ENCODE measurements around the gene SIAH1.

The SIAH1 gene

GRCh38 chr16:48353565-48354163, 31.5 kb downstream of the SIAH1 start:
- H3K36me3 ChIP-seq (replicated peaks) = peaks cover 32% of the 10 kb centered on the region
- H3K4me3 ChIP-seq = no peak overlapping the region
- no peaks in the 10 kb centered on the region for H3K27me3 ChIP-seq (ENCODE audit: low read depth)
- no peaks in the 10 kb centered on the region for H3K9me3 ChIP-seq
- DNase-seq (ENCODE audit: low spot score in 2 of 2) = peak; percentile 64 to 75
- no peaks in the 10 kb centered on the region for H3K4me1 ChIP-seq
- in situ Hi-C loops (cut with MboI; ENCODE audit: low sequenced_read_pairs) = loop anchor here (10.0 kb wide), 2 partner anchors 161 to 271 kb away; no protein-coding TSS in a partner anchor

- Histone ChIP-seq H3K9me3 (no peaks in the 10 kb centered on the region), H3K4me1 (no peaks in the 10 kb centered on the region), H3K36me3 (replicated peaks) (peaks cover 32% of the 10 kb centered on the region), H3K4me3 (no peak overlapping the region), H3K27me3 (ENCODE audit: low read depth) (no peaks in the 10 kb centered on the region)
- no peak for DNase-seq (ENCODE audit: low spot score in 2 of 2)
- in situ Hi-C loops (cut with MboI; ENCODE audit: low sequenced_read_pairs) = loop anchor here (10.0 kb wide), 2 partner anchors 162 to 272 kb away; no protein-coding TSS in a partner anchor
These were observed 32.4 kb downstream of the SIAH1 start for GRCh38 chr16:48352648-48353390.

- DNase-seq (ENCODE audit: low spot score in 2 of 2) = no peak
- no peak overlapping the region for H3K4me3 ChIP-seq
- no peaks in the 10 kb centered on the region for H3K9me3 ChIP-seq
- no peaks in the 10 kb centered on the region for H3K4me1 ChIP-seq
- H3K36me3 ChIP-seq (replicated peaks) = peaks cover 32% of the 10 kb centered on the region
- in situ Hi-C loops (cut with MboI; ENCODE audit: low sequenced_read_pairs) = loop anchor here (10.0 kb wide), 2 partner anchors 164 to 274 kb away; no protein-coding TSS in a partner anchor
- no peaks in the 10 kb centered on the region for H3K27me3 ChIP-seq (ENCODE audit: low read depth)
These were observed 34.5 kb downstream of the SIAH1 start for GRCh38 chr16:48350736-48351135.

- Histone ChIP-seq H3K9me3 (no peaks in the 10 kb centered on the region), H3K36me3 (replicated peaks) (peaks cover 28% of the 10 kb centered on the region), H3K4me3 (no peak overlapping the region), H3K27me3 (ENCODE audit: low read depth) (no peaks in the 10 kb centered on the region), H3K4me1 (no peaks in the 10 kb centered on the region)
- no peak for DNase-seq (ENCODE audit: low spot score in 2 of 2)
- in situ Hi-C loops (cut with MboI; ENCODE audit: low sequenced_read_pairs) = no loop called here
These were observed 37.2 kb downstream of the SIAH1 start for GRCh38 chr16:48347980-48348379.

GRCh38 chr16:48347191-48347865, 37.9 kb downstream of the SIAH1 start:
- H3K4me1 ChIP-seq = no peaks in the 10 kb centered on the region
- H3K9me3 ChIP-seq = no peaks in the 10 kb centered on the region
- no peaks in the 10 kb centered on the region for H3K27me3 ChIP-seq (ENCODE audit: low read depth)
- peaks cover 30% of the 10 kb centered on the region for H3K36me3 ChIP-seq (replicated peaks)
- H3K4me3 ChIP-seq = no peak overlapping the region
- no peak for DNase-seq (ENCODE audit: low spot score in 2 of 2)
- in situ Hi-C loops (cut with MboI; ENCODE audit: low sequenced_read_pairs) = no loop called here

- H3K9me3 ChIP-seq = no peaks in the 10 kb centered on the region
- no peak for DNase-seq (ENCODE audit: low spot score in 2 of 2)
- H3K4me3 ChIP-seq = no peak overlapping the region
- H3K36me3 ChIP-seq (replicated peaks) = peaks cover 12% of the 10 kb centered on the region
- no peaks in the 10 kb centered on the region for H3K27me3 ChIP-seq (ENCODE audit: low read depth)
- in situ Hi-C loops (cut with MboI; ENCODE audit: low sequenced_read_pairs) = no loop called here
- H3K4me1 ChIP-seq = no peaks in the 10 kb centered on the region
These were observed 42.6 kb downstream of the SIAH1 start for GRCh38 chr16:48342591-48342990.

- Histone ChIP-seq H3K36me3 (replicated peaks) (peaks cover 23% of the 10 kb centered on the region), H3K9me3 (no peaks in the 10 kb centered on the region), H3K4me1 (no peaks in the 10 kb centered on the region), H3K4me3 (no peak overlapping the region), H3K27me3 (ENCODE audit: low read depth) (no peaks in the 10 kb centered on the region)
- in situ Hi-C loops (cut with MboI; ENCODE audit: low sequenced_read_pairs) = no loop called here
- DNase-seq (ENCODE audit: low spot score in 2 of 2) = no peak
These were observed 45.2 kb downstream of the SIAH1 start for GRCh38 chr16:48340054-48340453.

GRCh38 chr16:48335961-48336360, 49.3 kb downstream of the SIAH1 start:
- no peak for DNase-seq (ENCODE audit: low spot score in 2 of 2)
- no peaks in the 10 kb centered on the region for H3K4me1 ChIP-seq
- in situ Hi-C loops (cut with MboI; ENCODE audit: low sequenced_read_pairs) = no loop called here
- H3K4me3 ChIP-seq = no peak overlapping the region
- H3K36me3 ChIP-seq (replicated peaks) = peaks cover 30% of the 10 kb centered on the region
- no peaks in the 10 kb centered on the region for H3K27me3 ChIP-seq (ENCODE audit: low read depth)
- H3K9me3 ChIP-seq = no peaks in the 10 kb centered on the region

- no peak for DNase-seq (ENCODE audit: low spot score in 2 of 2)
- Histone ChIP-seq H3K4me1 (no peaks in the 10 kb centered on the region), H3K9me3 (no peaks in the 10 kb centered on the region), H3K4me3 (no peak overlapping the region), H3K27me3 (ENCODE audit: low read depth) (no peaks in the 10 kb centered on the region), H3K36me3 (replicated peaks) (peaks cover 30% of the 10 kb centered on the region)
- in situ Hi-C loops (cut with MboI; ENCODE audit: low sequenced_read_pairs) = no loop called here
These were observed 50.9 kb downstream of the SIAH1 start for GRCh38 chr16:48334325-48334724.

GRCh38 chr16:48332978-48333377, 52.2 kb downstream of the SIAH1 start:
- no peak overlapping the region for H3K4me3 ChIP-seq
- H3K36me3 ChIP-seq (replicated peaks) = peaks cover 27% of the 10 kb centered on the region
- DNase-seq (ENCODE audit: low spot score in 2 of 2) = no peak
- H3K27me3 ChIP-seq (ENCODE audit: low read depth) = no peaks in the 10 kb centered on the region
- in situ Hi-C loops (cut with MboI; ENCODE audit: low sequenced_read_pairs) = no loop called here
- H3K9me3 ChIP-seq = no peaks in the 10 kb centered on the region
- H3K4me1 ChIP-seq = no peaks in the 10 kb centered on the region

- in situ Hi-C loops (cut with MboI; ENCODE audit: low sequenced_read_pairs) = no loop called here
These were observed 54.4 kb downstream of the SIAH1 start for GRCh38 chr16:48330841-48331192.

GRCh38 chr16:48330189-48330840, 54.9 kb downstream of the SIAH1 start:
- Histone ChIP-seq H3K4me1 (no peaks in the 10 kb centered on the region), H3K9me3 (no peaks in the 10 kb centered on the region), H3K36me3 (replicated peaks) (peaks cover 14% of the 10 kb centered on the region), H3K27me3 (ENCODE audit: low read depth) (no peaks in the 10 kb centered on the region), H3K4me3 (no peak overlapping the region)
- no peak for DNase-seq (ENCODE audit: low spot score in 2 of 2)
- in situ Hi-C loops (cut with MboI; ENCODE audit: low sequenced_read_pairs) = no loop called here

More at GRCh38 chr16:48330841-48331192, 54.4 kb downstream of the SIAH1 start:
- no peak overlapping the region for H3K4me3 ChIP-seq
- no peak for DNase-seq (ENCODE audit: low spot score in 2 of 2)
- no peaks in the 10 kb centered on the region for H3K27me3 ChIP-seq (ENCODE audit: low read depth)
- no peaks in the 10 kb centered on the region for H3K4me1 ChIP-seq
- no peaks in the 10 kb centered on the region for H3K9me3 ChIP-seq
- peaks cover 16% of the 10 kb centered on the region for H3K36me3 ChIP-seq (replicated peaks)

GRCh38 chr16:48329138-48329537, 56.1 kb downstream of the SIAH1 start:
- Histone ChIP-seq H3K27me3 (ENCODE audit: low read depth) (no peaks in the 10 kb centered on the region), H3K4me3 (no peak overlapping the region), H3K36me3 (replicated peaks) (peaks cover 2% of the 10 kb centered on the region), H3K9me3 (no peaks in the 10 kb centered on the region), H3K4me1 (no peaks in the 10 kb centered on the region)
- DNase-seq (ENCODE audit: low spot score in 2 of 2) = no peak
- in situ Hi-C loops (cut with MboI; ENCODE audit: low sequenced_read_pairs) = no loop called here

- no peak for DNase-seq (ENCODE audit: low spot score in 2 of 2)
- Histone ChIP-seq H3K27me3 (ENCODE audit: low read depth) (no peaks in the 10 kb centered on the region), H3K4me3 (no peak overlapping the region), H3K36me3 (replicated peaks) (peaks cover 5% of the 10 kb centered on the region), H3K4me1 (no peaks in the 10 kb centered on the region), H3K9me3 (no peaks in the 10 kb centered on the region)
- in situ Hi-C loops (cut with MboI; ENCODE audit: low sequenced_read_pairs) = no loop called here
These were observed 58.3 kb downstream of the SIAH1 start for GRCh38 chr16:48326915-48327314.

All from HAP-1 (cell line).